ENCODE measurements around the gene VPS37D. TPM values are rescaled to one million over a fixed set of nuclear protein-coding genes. Genes with fewer than 3 reads are reported as not detected.

The VPS37D gene
- total RNA-seq, 1 experiment from 2014 or later = 0.85 TPM

GRCh38 chr7:73647725-73648592 is 19.7 kb upstream of the VPS37D start:
- Mint-ChIP-seq H3K27me3 (ENCODE audit: low read depth) (peaks cover 88% of the 10 kb centered on the region), H3K9me3 (no peaks in the 10 kb centered on the region; a peak in 2 of 5 replicates), H3K27ac (no peak overlapping the region), H3K4me3 (peak overlapping the region; percentile 58 to 85), H3K36me3 (ENCODE audit: insufficient read depth in 1 of 3, low read depth in 3 of 3) (peaks cover 0 to 1% (median 0%) of the 10 kb centered on the region in 3 experiments; a peak in 2 of 7 replicates), H3K4me1 (peaks cover 9 to 32% of the 10 kb centered on the region in 2 experiments)
- DNase-seq = no peak
- no peak overlapping the region for H3K27ac ChIP-seq (ENCODE audit: insufficient read length, low read depth, low read length)
- no peak overlapping the region for H3T11ph ChIP-seq (ENCODE audit: low read length)
- peaks cover 8% of the 10 kb centered on the region for H3K23me2 ChIP-seq (ENCODE audit: insufficient read length, low read depth, low read length, poor library complexity, severe bottlenecking)
- no peaks in the 10 kb centered on the region for H4K20me1 ChIP-seq (ENCODE audit: control insufficient read depth, insufficient read depth, insufficient read length)
- H4K5ac ChIP-seq (ENCODE audit: insufficient read length, low read depth, low read length) = no peak overlapping the region
- no peak overlapping the region for H2BK20ac ChIP-seq (ENCODE audit: low read depth, low read length, poor library complexity, severe bottlenecking)
- no CpG with 5 or more reads among the region's 62 CpGs for WGBS (ENCODE audit: extremely low coverage, insufficient read length, low lambda C conversion rate)
- H3K79me2 ChIP-seq (ENCODE audit: insufficient read depth, low read length) = no peaks in the 10 kb centered on the region
- H3K79me1 ChIP-seq (ENCODE audit: insufficient read depth, low read depth, low read length, poor library complexity, severe bottlenecking) = no peaks in the 10 kb centered on the region
- peak overlapping the region; percentile 65 for H2BK120ac ChIP-seq (ENCODE audit: low read depth, low read length, poor library complexity, severe bottlenecking)
- peak overlapping the region; percentile 67 for H3K4me2 ChIP-seq (ENCODE audit: insufficient read depth, insufficient read length, low read length)
- peak overlapping the region; percentile 33 for H3K18ac ChIP-seq (ENCODE audit: insufficient read length, low read depth, low read length)
- H3K27me3 ChIP-seq (ENCODE audit: insufficient read depth, low read length) = peaks cover 4% of the 10 kb centered on the region; the same call in 1 of the 2 replicates
- no peaks in the 10 kb centered on the region for H3K9me3 ChIP-seq (ENCODE audit: control insufficient read depth, low read depth, low read length)
- H4K91ac ChIP-seq (ENCODE audit: insufficient read length, low read depth, low read length) = no peak overlapping the region
- H2BK12ac ChIP-seq (ENCODE audit: insufficient read length, low read depth, low read length) = no peak overlapping the region
- H3K14ac ChIP-seq (ENCODE audit: insufficient read depth, low read length) = 0 out of 2 replicates have a peak overlapping the region, but pooled peaks have one; percentile 8
- H3K56ac ChIP-seq (ENCODE audit: insufficient read length, low read depth, low read length) = no peak overlapping the region
- no peak overlapping the region for H2BK5ac ChIP-seq (ENCODE audit: insufficient read length, low read length)
- no peak overlapping the region for H4K8ac ChIP-seq (replicated peaks; ENCODE audit: insufficient read length, low read depth, low read length)
- H3K23ac ChIP-seq (ENCODE audit: insufficient read length, low read depth, low read length) = no peak overlapping the region
- no peak for TF ChIP-seq CTCF (conservative IDR thresholded peaks at IDR 0.05)
- H3K9ac ChIP-seq (ENCODE audit: extremely low read depth, insufficient read length, low read length) = peak overlapping the region; percentile 14
- 0 out of 2 replicates have a peak, but pooled peaks cover 3% of the 10 kb centered on the region for H3K4me1 ChIP-seq (ENCODE audit: insufficient read depth, low read length)
- H2AFZ ChIP-seq (ENCODE audit: low read length) = no peak overlapping the region
- no peak overlapping the region for H2AK5ac ChIP-seq (ENCODE audit: insufficient read length, low read length)
- H3K4ac ChIP-seq (ENCODE audit: low read depth, low read length) = no peak overlapping the region
- H2BK15ac ChIP-seq (ENCODE audit: low read depth, low read length) = no peak overlapping the region

Data from H9 (cell line).